Upper lobe of left lung (tissue), 4 donors: Measurements from ENCODE around the gene CHCHD6.
A peak's percentile ranks its signal among the peaks of the same experiment; 100 is the strongest.

Source experiments
- CTCF ChIP-seq, 6 experiments: fragments of 450-650 bp in 4 of 6; fragments of 200-600 bp in 2 of 6; sonication (generic) in 2 of 6; IDR thresholded peaks; one replicate each; pipeline ENCODE4 v1.5.1; 2016 to 2019; ENCODE audit warnings: antibody characterized with exemption in 6 of 6
- POLR2A ChIP-seq, 4 donors: fragments of 450-650 bp; IDR thresholded peaks; one replicate each; pipeline ENCODE4 v1.5.1; 2016 to 2017; ENCODE audit warnings: antibody characterized with exemption in 4 of 4, mild to moderate bottlenecking in 2 of 4
- POLR2AphosphoS5 ChIP-seq, 2 donors: sonication (generic); formaldehyde crosslinking; IDR thresholded peaks; one replicate each; pipeline ENCODE4 v1.5.1; 2017; ENCODE audit warnings: antibody characterized with exemption in 2 of 2

- TF ChIP-seq POLR2A (IDR thresholded peaks at IDR 0.05) (peak in 1 of 4 donors; percentile 2), CTCF (IDR thresholded peaks at IDR 0.05) (no peak), POLR2AphosphoS5 (IDR thresholded peaks at IDR 0.05) (peak in 1 of 2 donors; percentile 16)
These were observed 49.4 kb downstream of the CHCHD6 start for GRCh38 chr3:126753191-126754160.
